Fibroblast of lung (primary cell): ENCODE results near the gene ADORA2B. TPM values are rescaled to one million over a fixed set of nuclear protein-coding genes. Genes with fewer than 3 reads are reported as not detected.

Experiments
- DNase-seq, 2 donors: peaks; one replicate each; pipeline versions ENCODE4 v3.0.0 to v3.0.0-alpha.2; 2010; ENCODE audit warnings: low read depth in 2 of 2
- H2AFZ ChIP-seq: 2 replicates; pipeline ENCODE4 v1.5.1; 2012; ENCODE audit warnings: low read length, control low read depth, inconsistent platforms
- H3K27ac ChIP-seq: 2 replicates; pipeline ENCODE4 v1.5.1; 2011; ENCODE audit warnings: low read length, control low read depth; ENCODE audit not compliant: insufficient read depth
- H3K27me3 ChIP-seq: 2 replicates; pipeline ENCODE4 v1.5.1; 2011; ENCODE audit warnings: mild to moderate bottlenecking, low read length; ENCODE audit not compliant: control insufficient read depth, insufficient read depth
- H3K36me3 ChIP-seq: 2 replicates; pipeline ENCODE4 v1.5.1; 2011; ENCODE audit warnings: low read length; ENCODE audit not compliant: control insufficient read depth, insufficient read depth
- H3K4me1 ChIP-seq: 2 replicates; pipeline ENCODE4 v1.5.1; 2011; ENCODE audit warnings: low read length; ENCODE audit not compliant: control insufficient read depth, insufficient read depth; ENCODE audit errors: extremely low read depth
- H3K4me2 ChIP-seq: 2 replicates; pipeline ENCODE4 v1.5.1; 2011; ENCODE audit warnings: low read length, control low read depth; ENCODE audit not compliant: insufficient read depth; ENCODE audit errors: extremely low read depth
- H3K4me3 ChIP-seq, 4 experiments: fragments of 200-600 bp in 1 of 4; sonication (generic) in 1 of 4; replicated peaks in 1 of 4; 2 replicates each; pipeline ENCODE4 v1.5.1; 2011 to 2016; ENCODE audit warnings: low read length in 4 of 4, low read depth in 3 of 4, mild to moderate bottlenecking in 3 of 4, control low read depth in 2 of 4, inconsistent platforms in 1 of 4, mixed read lengths in 1 of 4; ENCODE audit not compliant: insufficient read depth in 1 of 4; ENCODE audit errors: control extremely low read depth in 1 of 4
- H3K79me2 ChIP-seq: 2 replicates; pipeline ENCODE4 v1.5.1; 2012; ENCODE audit warnings: mild to moderate bottlenecking, low read length, inconsistent platforms; ENCODE audit not compliant: control insufficient read depth, insufficient read depth
- H3K9ac ChIP-seq: 2 replicates; pipeline ENCODE4 v1.5.1; 2011; ENCODE audit warnings: mild to moderate bottlenecking, low read length, control low read depth; ENCODE audit not compliant: insufficient read depth
- H3K9me3 ChIP-seq: 2 replicates; pipeline ENCODE4 v1.5.1; 2012; ENCODE audit warnings: low read depth, low read length; ENCODE audit not compliant: control insufficient read depth, insufficient read depth
- H4K20me1 ChIP-seq: 2 replicates; pipeline ENCODE4 v1.5.1; 2011; ENCODE audit warnings: low read length; ENCODE audit not compliant: control insufficient read depth, insufficient read depth; ENCODE audit errors: extremely low read depth
- EZH2 ChIP-seq: IDR thresholded peaks from 2 replicates; pipeline ENCODE4 v1.5.1; 2012; ENCODE audit warnings: low read length, control low read depth, mild to moderate bottlenecking; ENCODE audit errors: missing control alignments
- polyA plus RNA-seq, 2 donors: library from polyadenylated mRNA; depleted of rRNA in 1 of 2; stranded (reverse) in 1 of 2; unstranded in 1 of 2; fragments of >200 nt; gene quantifications; 2 replicates each; pipeline ENCODE4 v1.2.1, GENCODE V29; 2011 to 2012; ENCODE audit warnings: missing spikeins in 1 of 2
- total RNA-seq: library from RNA; depleted of rRNA; stranded (reverse); fragments of >200 nt; gene quantifications from 2 replicates; pipeline ENCODE4 v1.2.1, GENCODE V29; 2014
- TF ChIP-seq, protein P1 (sequence below), 2 donors: IDR thresholded peaks in 1 of 2; conservative IDR thresholded peaks in 1 of 2; 1 replicate in 1 of 2; 2 replicates in 1 of 2; pipeline ENCODE4 v1.5.1; 2011 to 2012; ENCODE audit warnings: low read length in 2 of 2, control low read depth in 1 of 2, inconsistent platforms in 1 of 2, low read depth in 1 of 2, mild to moderate bottlenecking in 1 of 2

ADORA2B gene
- total and polyA plus RNA-seq, 2 donors (not counting 1 experiment from before 2014, with no cell fraction given) = 3.1 to 17.2 TPM

GRCh38 chr17:16005636-16006035 lies 60.7 kb downstream of the ADORA2B start:
- Histone ChIP-seq H2AFZ (no peak overlapping the region), H3K4me3 (no peak overlapping the region), H3K79me2 (peaks cover 13% of the 10 kb centered on the region), H3K4me1 (peaks cover 6% of the 10 kb centered on the region), H3K9me3 (no peaks in the 10 kb centered on the region), H3K9ac (no peak overlapping the region), H3K4me2 (no peak overlapping the region), H4K20me1 (no peaks in the 10 kb centered on the region), H3K27me3 (no peaks in the 10 kb centered on the region), H3K36me3 (peaks cover 21% of the 10 kb centered on the region), H3K27ac (no peak overlapping the region)
- DNase-seq = no peak
- TF ChIP-seq, protein P1, sequence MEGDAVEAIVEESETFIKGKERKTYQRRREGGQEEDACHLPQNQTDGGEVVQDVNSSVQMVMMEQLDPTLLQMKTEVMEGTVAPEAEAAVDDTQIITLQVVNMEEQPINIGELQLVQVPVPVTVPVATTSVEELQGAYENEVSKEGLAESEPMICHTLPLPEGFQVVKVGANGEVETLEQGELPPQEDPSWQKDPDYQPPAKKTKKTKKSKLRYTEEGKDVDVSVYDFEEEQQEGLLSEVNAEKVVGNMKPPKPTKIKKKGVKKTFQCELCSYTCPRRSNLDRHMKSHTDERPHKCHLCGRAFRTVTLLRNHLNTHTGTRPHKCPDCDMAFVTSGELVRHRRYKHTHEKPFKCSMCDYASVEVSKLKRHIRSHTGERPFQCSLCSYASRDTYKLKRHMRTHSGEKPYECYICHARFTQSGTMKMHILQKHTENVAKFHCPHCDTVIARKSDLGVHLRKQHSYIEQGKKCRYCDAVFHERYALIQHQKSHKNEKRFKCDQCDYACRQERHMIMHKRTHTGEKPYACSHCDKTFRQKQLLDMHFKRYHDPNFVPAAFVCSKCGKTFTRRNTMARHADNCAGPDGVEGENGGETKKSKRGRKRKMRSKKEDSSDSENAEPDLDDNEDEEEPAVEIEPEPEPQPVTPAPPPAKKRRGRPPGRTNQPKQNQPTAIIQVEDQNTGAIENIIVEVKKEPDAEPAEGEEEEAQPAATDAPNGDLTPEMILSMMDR (conservative IDR thresholded peaks at IDR 0.05 in 1 of 2, IDR thresholded peaks at IDR 0.05 in 1 of 2; ENCODE audit: low read depth in 1 of 2, low read length in 2 of 2) = no peak
- TF ChIP-seq EZH2 = no peak

- H3K27me3 ChIP-seq = no peaks in the 10 kb centered on the region
- H3K36me3 ChIP-seq = peaks cover 14% of the 10 kb centered on the region
- DNase-seq = no peak
- H3K4me2 ChIP-seq = no peak overlapping the region
- H3K27ac ChIP-seq = no peak overlapping the region
- no peak overlapping the region for H2AFZ ChIP-seq
- H4K20me1 ChIP-seq = no peaks in the 10 kb centered on the region
- peaks cover 2% of the 10 kb centered on the region for H3K79me2 ChIP-seq
- H3K4me1 ChIP-seq = no peaks in the 10 kb centered on the region
- no peak overlapping the region for H3K4me3 ChIP-seq
- H3K9me3 ChIP-seq = no peaks in the 10 kb centered on the region
- no peak for TF ChIP-seq EZH2
- TF ChIP-seq, protein P1 (conservative IDR thresholded peaks at IDR 0.05 in 1 of 2, IDR thresholded peaks at IDR 0.05 in 1 of 2; ENCODE audit: low read depth in 1 of 2, low read length in 2 of 2) = no peak
- no peak overlapping the region for H3K9ac ChIP-seq
Measured at GRCh38 chr17:16007439-16007838, 62.5 kb downstream of the ADORA2B start.

DNA sequence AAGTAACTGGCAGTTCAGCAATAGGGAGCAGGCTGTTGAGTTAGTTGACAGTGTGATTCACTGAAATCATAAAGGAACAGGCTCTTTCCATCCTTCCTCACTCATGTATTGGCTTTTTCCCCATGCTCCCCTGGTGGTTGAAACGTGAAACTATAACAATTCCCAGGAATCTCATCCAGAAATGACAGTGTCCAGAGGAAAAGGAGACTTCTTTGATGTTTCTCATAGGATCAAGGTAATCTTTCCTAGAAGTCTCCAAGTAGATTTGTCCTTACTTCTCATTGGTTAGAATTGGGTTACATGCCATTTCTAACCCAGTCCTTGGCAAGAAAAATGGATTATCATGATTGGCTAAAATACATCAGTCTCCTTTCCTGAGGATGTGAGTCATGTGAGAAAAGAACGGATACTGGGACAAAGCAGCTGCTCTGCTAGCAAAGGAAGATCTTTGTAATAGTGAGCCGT lies 69.0 kb downstream of the ADORA2B start:
- no peak overlapping the region for H3K9ac ChIP-seq
- H3K36me3 ChIP-seq = peaks cover 2% of the 10 kb centered on the region
- TF ChIP-seq, protein P1 (conservative IDR thresholded peaks at IDR 0.05 in 1 of 2, IDR thresholded peaks at IDR 0.05 in 1 of 2; ENCODE audit: low read depth in 1 of 2, low read length in 2 of 2) = peak; percentile 76 to 80
- no peak for TF ChIP-seq EZH2
- H3K4me1 ChIP-seq = peaks cover 7% of the 10 kb centered on the region
- no peak overlapping the region for H2AFZ ChIP-seq
- H3K4me3 ChIP-seq = no peak overlapping the region
- H3K27me3 ChIP-seq = no peaks in the 10 kb centered on the region
- H4K20me1 ChIP-seq = no peaks in the 10 kb centered on the region
- no peak overlapping the region for H3K4me2 ChIP-seq
- H3K9me3 ChIP-seq = no peaks in the 10 kb centered on the region
- H3K27ac ChIP-seq = peak overlapping the region; percentile 37
- peak; percentile 86 to 93 for DNase-seq
- peaks cover 6% of the 10 kb centered on the region for H3K79me2 ChIP-seq
